Measurements from ENCODE around the gene NFIC.

NFIC gene

DNA sequence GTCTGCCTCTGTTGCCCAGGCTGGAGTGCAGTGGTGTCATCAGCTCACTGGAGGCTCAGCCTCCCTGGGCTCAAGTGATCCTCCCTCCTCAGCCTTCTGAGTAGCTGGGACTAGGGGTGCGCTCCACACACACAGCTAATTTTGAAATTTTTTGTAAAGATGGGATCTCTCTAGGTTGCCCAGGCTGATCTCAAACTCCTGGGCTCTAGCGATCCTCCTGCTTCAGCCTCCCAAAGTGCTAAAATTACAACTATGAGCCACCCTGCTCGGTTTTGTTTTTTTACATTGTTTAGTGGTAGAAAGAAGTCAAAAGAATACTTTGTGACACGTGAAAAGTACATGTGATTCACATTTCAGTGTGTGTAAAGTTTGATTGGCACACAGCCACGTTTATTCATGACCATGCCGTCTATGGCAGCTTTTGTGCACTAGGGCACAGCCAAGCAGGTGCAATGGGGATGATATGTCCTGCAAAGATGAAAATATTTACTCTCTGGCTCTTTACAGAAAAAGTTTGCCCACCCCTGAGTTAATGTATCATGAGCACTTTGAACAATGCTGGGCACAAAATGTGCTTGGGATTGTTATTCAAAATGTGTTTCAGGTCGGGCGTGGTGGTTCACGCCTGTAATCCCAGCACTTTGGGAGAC is 16.2 kb upstream of the NFIC start:
- ChIA-PET CTCF (interaction anchor here (0.6 to 0.7 kb wide), 2 partner anchors 13 to 48 kb away, joined by 3 read pairs; no protein-coding TSS in a partner anchor), POLR2A (ENCODE audit: low non-redundant PET) (no interaction called here)
- peak overlapping the region; percentile 41; the same call in 1 of the 2 replicates for H3K27ac ChIP-seq
- DNase-seq (ENCODE audit: low spot score) = no peak
- TF ChIP-seq, protein P1, sequence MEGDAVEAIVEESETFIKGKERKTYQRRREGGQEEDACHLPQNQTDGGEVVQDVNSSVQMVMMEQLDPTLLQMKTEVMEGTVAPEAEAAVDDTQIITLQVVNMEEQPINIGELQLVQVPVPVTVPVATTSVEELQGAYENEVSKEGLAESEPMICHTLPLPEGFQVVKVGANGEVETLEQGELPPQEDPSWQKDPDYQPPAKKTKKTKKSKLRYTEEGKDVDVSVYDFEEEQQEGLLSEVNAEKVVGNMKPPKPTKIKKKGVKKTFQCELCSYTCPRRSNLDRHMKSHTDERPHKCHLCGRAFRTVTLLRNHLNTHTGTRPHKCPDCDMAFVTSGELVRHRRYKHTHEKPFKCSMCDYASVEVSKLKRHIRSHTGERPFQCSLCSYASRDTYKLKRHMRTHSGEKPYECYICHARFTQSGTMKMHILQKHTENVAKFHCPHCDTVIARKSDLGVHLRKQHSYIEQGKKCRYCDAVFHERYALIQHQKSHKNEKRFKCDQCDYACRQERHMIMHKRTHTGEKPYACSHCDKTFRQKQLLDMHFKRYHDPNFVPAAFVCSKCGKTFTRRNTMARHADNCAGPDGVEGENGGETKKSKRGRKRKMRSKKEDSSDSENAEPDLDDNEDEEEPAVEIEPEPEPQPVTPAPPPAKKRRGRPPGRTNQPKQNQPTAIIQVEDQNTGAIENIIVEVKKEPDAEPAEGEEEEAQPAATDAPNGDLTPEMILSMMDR (conservative IDR thresholded peaks at IDR 0.05; ENCODE audit: low read depth) = no peak

DNA sequence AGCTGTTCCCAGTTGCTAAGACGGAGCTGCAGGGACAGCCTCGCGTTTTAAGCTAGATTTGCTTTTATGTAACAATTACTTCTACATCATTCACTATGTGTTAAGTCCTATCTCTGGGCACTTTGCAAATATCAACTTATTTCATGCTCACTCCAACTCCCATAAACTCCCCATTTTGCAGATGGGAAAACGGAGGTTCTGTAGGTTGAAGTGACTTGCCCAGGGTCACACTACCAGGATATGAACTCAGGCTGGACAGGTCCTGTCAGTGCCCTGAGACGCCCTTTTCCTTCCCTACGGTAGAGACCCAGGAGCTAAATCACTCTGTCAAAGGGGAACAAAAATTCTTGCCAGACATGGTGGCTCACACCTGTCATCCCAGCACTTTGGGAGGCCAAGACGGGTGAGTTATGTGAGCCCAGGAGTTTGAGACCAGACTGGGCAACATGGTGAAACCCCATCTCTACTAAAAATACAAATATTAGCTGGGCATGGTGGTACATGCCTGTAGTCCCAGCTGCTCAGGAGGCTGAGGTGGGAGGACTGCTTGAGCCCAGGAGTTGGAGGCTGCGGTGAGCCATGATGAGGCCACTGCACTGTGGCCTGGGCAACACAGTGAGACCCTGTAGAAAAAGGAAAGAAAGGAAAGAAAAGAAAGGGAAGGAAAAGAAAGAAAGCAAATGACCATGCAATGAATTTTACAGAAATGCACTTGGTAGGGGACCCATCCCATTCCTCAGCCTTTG is 14.5 kb upstream of the NFIC start:
- ChIA-PET CTCF (interaction anchor here (0.9 kb wide), 1 partner anchor 77 kb away, joined by 3 read pairs; no protein-coding TSS in a partner anchor), POLR2A (ENCODE audit: low non-redundant PET) (no interaction called here)
- no peak for DNase-seq (ENCODE audit: low spot score)
- H3K27ac ChIP-seq = no peak overlapping the region
- TF ChIP-seq, protein P1 (conservative IDR thresholded peaks at IDR 0.05; ENCODE audit: low read depth) = no peak

DNA sequence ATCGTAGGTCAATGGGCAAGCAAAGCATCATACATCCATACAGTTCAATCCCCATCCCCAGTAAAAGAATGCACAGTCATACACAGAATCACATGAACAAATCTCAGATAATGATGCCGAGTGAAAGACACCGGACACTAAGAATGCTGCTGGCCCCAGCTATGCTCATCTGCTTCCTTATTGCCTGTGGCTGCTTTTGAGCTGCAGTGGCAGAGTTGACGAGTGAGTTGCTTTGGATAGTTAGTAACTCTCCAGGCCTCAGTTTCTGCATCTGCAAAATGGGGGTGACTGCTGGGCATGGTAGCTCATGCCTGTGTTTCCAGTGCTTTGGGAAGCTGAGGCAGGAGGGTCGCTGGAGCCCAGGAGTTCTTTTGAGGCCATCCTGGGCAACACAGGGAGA is 12.9 kb upstream of the NFIC start:
- CTCF ChIA-PET = interaction anchor here (0.6 to 0.7 kb wide), 3 partner anchors 113 to 258 kb away, joined by 3 read pairs; no protein-coding TSS in a partner anchor
- peak overlapping the region; percentile 0; the same call in 1 of the 2 replicates for H3K27ac ChIP-seq
- TF ChIP-seq, protein P1 (conservative IDR thresholded peaks at IDR 0.05; ENCODE audit: low read depth) = no peak
- POLR2A ChIA-PET (ENCODE audit: low non-redundant PET) = no interaction called here
- no peak for DNase-seq (ENCODE audit: low spot score)

DNA sequence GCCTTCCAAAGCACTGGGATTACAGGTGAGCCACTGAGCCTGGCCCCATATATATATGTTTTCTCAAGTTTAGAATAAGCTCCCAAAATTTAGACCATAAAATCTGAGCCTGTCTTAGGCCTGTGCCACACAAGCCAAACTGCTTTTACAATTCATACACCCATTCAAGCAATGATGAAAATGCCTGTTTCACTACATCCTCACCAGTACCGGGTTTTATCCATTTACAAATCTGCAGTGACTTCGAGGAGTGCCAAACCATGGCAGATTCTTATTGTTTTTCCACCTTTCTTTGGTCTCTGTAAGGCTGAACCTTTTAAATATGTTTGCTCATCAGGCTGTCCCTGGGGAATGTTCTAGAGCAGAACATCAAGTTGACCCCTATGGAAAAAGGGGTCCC is 9.6 kb upstream of the NFIC start:
- ChIA-PET POLR2A (ENCODE audit: low non-redundant PET) (no interaction called here), CTCF (interaction anchor here (0.6 to 0.7 kb wide), 2 partner anchors 10 to 166 kb away, joined by 4 to 5 read pairs; no protein-coding TSS in a partner anchor)
- DNase-seq (ENCODE audit: low spot score) = no peak
- H3K27ac ChIP-seq = no peak overlapping the region
- TF ChIP-seq, protein P1 (conservative IDR thresholded peaks at IDR 0.05; ENCODE audit: low read depth) = no peak

DNA sequence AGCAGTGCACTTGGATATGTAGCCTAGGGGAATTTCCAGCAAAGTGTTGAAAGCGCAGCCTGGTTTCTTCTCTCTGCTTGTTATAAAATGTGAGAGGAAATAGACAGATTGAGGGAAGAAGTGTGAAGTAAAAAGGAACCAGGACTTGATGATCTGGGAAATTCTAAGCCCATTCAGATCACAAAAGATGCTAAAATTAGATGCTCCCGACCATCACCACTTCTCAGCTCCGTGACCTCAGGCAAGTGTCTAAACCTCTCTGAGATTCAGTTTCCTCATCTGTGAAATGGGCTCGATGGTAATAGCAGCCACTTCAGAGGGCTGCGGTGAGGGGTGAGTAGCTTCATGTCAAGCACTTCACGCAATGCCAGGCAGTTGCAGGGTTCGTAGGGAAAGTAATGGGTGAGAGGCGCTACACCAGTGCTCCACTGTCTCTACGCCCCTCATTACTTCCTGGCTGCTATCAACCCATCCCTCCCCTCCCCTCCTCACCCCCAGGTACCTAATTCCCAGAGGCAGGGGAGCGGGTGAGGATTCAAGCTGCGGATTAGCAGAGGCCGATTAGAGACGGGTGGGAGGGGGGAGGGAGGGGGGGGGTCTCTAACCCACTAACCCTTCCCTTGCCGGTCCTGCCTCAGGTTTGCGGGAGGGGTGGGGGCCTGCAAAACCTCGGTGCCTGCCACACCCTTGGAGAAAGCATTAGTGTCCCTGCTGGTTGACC is 9.0 kb upstream of the NFIC start:
- ChIA-PET CTCF (no interaction called here), POLR2A (ENCODE audit: low non-redundant PET) (no interaction called here)
- peak overlapping the region; percentile 93 for H3K27ac ChIP-seq
- DNase-seq (ENCODE audit: low spot score) = no peak
- TF ChIP-seq, protein P1 (conservative IDR thresholded peaks at IDR 0.05; ENCODE audit: low read depth) = no peak

DNA sequence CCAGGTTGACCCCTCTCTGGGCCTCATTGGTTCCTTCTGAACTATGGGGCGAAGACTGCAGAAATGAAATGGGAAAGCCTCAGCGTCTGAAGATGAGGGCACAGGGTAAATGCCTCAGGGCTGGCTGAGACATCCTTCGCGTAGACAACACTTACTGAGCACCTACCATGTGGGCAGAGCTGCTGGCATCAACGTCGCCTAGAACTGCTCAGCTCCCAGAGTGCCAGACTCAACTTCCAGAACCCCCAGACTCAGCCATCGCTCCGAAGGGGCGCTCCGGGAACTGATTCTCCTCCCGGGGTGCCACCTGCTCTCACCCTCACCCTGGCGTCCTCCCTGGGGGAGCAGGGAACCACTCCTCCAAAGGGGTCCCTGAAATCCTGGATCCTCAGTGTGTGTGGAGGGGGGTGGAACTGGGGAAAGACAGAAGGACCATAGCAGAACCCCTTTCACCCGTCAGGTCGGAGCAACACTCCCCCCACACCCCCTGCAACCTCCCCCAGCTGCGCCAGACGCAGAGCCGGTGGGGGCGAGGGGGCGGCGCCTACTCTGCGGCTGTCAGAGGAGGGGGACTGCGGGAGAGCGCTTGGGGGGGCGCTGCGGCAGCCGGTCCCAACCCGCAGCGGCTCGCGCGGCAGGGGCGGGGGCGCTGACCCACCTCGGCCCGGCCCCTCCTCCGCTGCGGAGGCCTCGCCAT is 8.2 kb upstream of the NFIC start:
- POLR2A ChIA-PET (ENCODE audit: low non-redundant PET) = no interaction called here
- H3K27ac ChIP-seq = peak overlapping the region; percentile 93
- DNase-seq (ENCODE audit: low spot score) = no peak
- TF ChIP-seq, protein P1 (conservative IDR thresholded peaks at IDR 0.05; ENCODE audit: low read depth) = no peak
- CTCF ChIA-PET = no interaction called here

Data from RWPE1 (cell line).